OCI-LY7 (cell line): ENCODE data around the gene KRT81. TPM values are rescaled to one million over a fixed set of nuclear protein-coding genes. Genes with fewer than 3 reads are reported as not detected.
"Not testable (repeated sequence)": the region's sequence is repeated elsewhere in the genome, so short reads cannot be mapped to it uniquely, and the experiment has no call there.

Experiments used
- BruUV-seq: library from RNA; stranded (reverse); fragments of 400-500 nt; replicated peaks from 2 replicates; lab custom pipeline; 2021; lab: Mats Ljungman, UMichigan
- CTCF ChIA-PET: fragments of 300-600 bp; sonication (Branson Sonifier 250); formaldehyde crosslinking; loops from one replicate; lab custom pipeline; 2022; ENCODE audit warnings: antibody characterized with exemption; ENCODE audit not compliant: unreplicated experiment; lab: Charles Lee
- POLR2A ChIA-PET: fragments of 300-600 bp; sonication (Branson Sonifier 250); formaldehyde crosslinking; loops from one replicate; lab custom pipeline; 2022; ENCODE audit warnings: antibody characterized with exemption; lab: Charles Lee
- DNase-seq: peaks from one replicate; pipeline ENCODE4 v3.0.0-alpha.2; 2015; ENCODE audit warnings: low spot score
- H2AFZ ChIP-seq: fragments of 200-600 bp; sonication (generic), shearing (Covaris generic); 2 replicates; pipeline ENCODE4 v1.6.1; 2014; ENCODE audit warnings: mild to moderate bottlenecking, antibody characterized with exemption, low read length, moderate library complexity
- H3K27ac ChIP-seq: fragments of 200-600 bp; sonication (generic); 2 replicates; pipeline ENCODE4 v1.5.1; 2014; ENCODE audit warnings: mixed run types, low read depth, mild to moderate bottlenecking, moderate library complexity, low read length, inconsistent platforms; ENCODE audit not compliant: poor library complexity, severe bottlenecking
- H3K36me3 ChIP-seq: fragments of 200-600 bp; sonication (generic); 2 replicates; pipeline ENCODE4 v1.6.1; 2014; ENCODE audit warnings: mild to moderate bottlenecking, antibody characterized with exemption, low read length, moderate library complexity, mixed read lengths; ENCODE audit not compliant: insufficient read depth
- H3K4me1 ChIP-seq: fragments of 200-600 bp; sonication (generic); 2 replicates; pipeline ENCODE4 v1.5.1; 2014; ENCODE audit warnings: mild to moderate bottlenecking, low read length; ENCODE audit not compliant: insufficient read depth, poor library complexity, severe bottlenecking
- H3K4me2 ChIP-seq: fragments of 200-600 bp; sonication (generic); 2 replicates; pipeline ENCODE4 v1.6.1; 2014; ENCODE audit warnings: mild to moderate bottlenecking, low read length
- H3K4me3 ChIP-seq: fragments of 200-600 bp; sonication (generic); 2 replicates; pipeline ENCODE4 v1.5.1; 2014; ENCODE audit warnings: mild to moderate bottlenecking, low read depth, low read length; ENCODE audit not compliant: poor library complexity, severe bottlenecking
- H3K79me2 ChIP-seq: fragments of 200-600 bp; sonication (generic); 2 replicates; pipeline ENCODE4 v1.6.1; 2016; ENCODE audit warnings: low read depth, mild to moderate bottlenecking, low read length, moderate library complexity, mixed read lengths; ENCODE audit not compliant: insufficient read depth
- H3K9me2 ChIP-seq: fragments of 200-600 bp; sonication (generic); 2 replicates; pipeline ENCODE4 v1.6.1; 2016; ENCODE audit warnings: mild to moderate bottlenecking, low read length, mixed read lengths; ENCODE audit not compliant: insufficient read depth
- H3K9me3 ChIP-seq: fragments of 200-600 bp; sonication (generic); 2 replicates; pipeline ENCODE4 v1.6.1; 2014; ENCODE audit warnings: mild to moderate bottlenecking, mixed run types, low read length, mixed read lengths
- H4K20me1 ChIP-seq: fragments of 200-600 bp; sonication (generic); 2 replicates; pipeline ENCODE4 v1.6.1; 2014; ENCODE audit warnings: mild to moderate bottlenecking, antibody characterized with exemption, low read length, moderate library complexity, mixed read lengths; ENCODE audit not compliant: insufficient read depth
- CTCF ChIP-seq: fragments of 200-600 bp; sonication (generic); conservative IDR thresholded peaks from 2 replicates; pipeline ENCODE4 v1.5.1; 2014; ENCODE audit warnings: mild to moderate bottlenecking, antibody characterized with exemption, low read length, moderate library complexity, mixed read lengths
- EZH2phosphoT487 ChIP-seq: fragments of 200-600 bp; sonication (generic); IDR thresholded peaks from 2 replicates; pipeline ENCODE4 v1.6.1; 2018; ENCODE audit warnings: low read depth, borderline replicate concordance, mild to moderate bottlenecking, mixed run types, antibody characterized with exemption, low read length, moderate library complexity, mixed read lengths
- intact Hi-C: fragments of 100-400 bp; cut with micrococcal nuclease; formaldehyde crosslinking; loops from one replicate; pipeline ENCODE4 v1.10.0; 2022; ENCODE audit not compliant: unreplicated experiment
- total RNA-seq, 2 experiments: library from RNA; depleted of rRNA in 1 of 2; stranded (reverse); fragments of >200 nt in 1 of 2; shearing (Covaris generic) in 1 of 2; gene quantifications; 2 replicates each; pipeline ENCODE4 v1.2.3, GENCODE V29; 2014 to 2022

The KRT81 gene
- total RNA-seq, 2 experiments from 2014 or later = not detected

- H3K36me3 ChIP-seq, H3K4me3 ChIP-seq, DNase-seq, H3K9me2 ChIP-seq, H3K9me3 ChIP-seq, H2AFZ ChIP-seq, BruUV-seq, H3K79me2 ChIP-seq, POLR2A ChIA-PET, H4K20me1 ChIP-seq, H3K4me2 ChIP-seq, H3K27ac ChIP-seq, H3K4me1 ChIP-seq, intact Hi-C loops: not testable (repeated sequence)
- CTCF ChIA-PET = interaction anchor here (0.6 kb wide), 1 partner anchor 8 kb away, joined by 3 read pairs; no protein-coding TSS in a partner anchor
- TF ChIP-seq CTCF = peak; percentile 52
Observed at GRCh38 chr12:52286857-52287785, 4.2 kb downstream of the KRT81 start.

GRCh38 chr12:52285851-52286530, 5.3 kb downstream of the KRT81 start:
- ChIA-PET POLR2A (no interaction called here), CTCF (interaction anchor here (0.6 kb wide), 1 partner anchor 10 kb away, joined by 3 read pairs; no protein-coding TSS in a partner anchor)
- Histone ChIP-seq H3K36me3 (no peaks in the 10 kb centered on the region), H3K27ac (no peak overlapping the region), H3K4me2 (no peak overlapping the region), H3K9me2 (no peaks in the 10 kb centered on the region), H4K20me1 (no peaks in the 10 kb centered on the region), H2AFZ (no peak overlapping the region), H3K4me3 (no peak overlapping the region), H3K9me3 (no peaks in the 10 kb centered on the region), H3K4me1 (no peaks in the 10 kb centered on the region), H3K79me2 (no peaks in the 10 kb centered on the region)
- no TSS peak for BruUV-seq
- intact Hi-C loops = no loop called here
- no peak for DNase-seq
- TF ChIP-seq CTCF (no peak), EZH2phosphoT487 (no peak)
